Neural progenitor cell (in vitro differentiated cells): ENCODE results near the gene KRTDAP. TPM values are rescaled to one million over a fixed set of nuclear protein-coding genes. Genes with fewer than 3 reads are reported as not detected.
"Not testable (repeated sequence)": the region's sequence is repeated elsewhere in the genome, so short reads cannot be mapped to it uniquely, and the experiment has no call there.

Experiments used
- DNase-seq: peaks from one replicate; pipeline ENCODE4 v3.0.0-alpha.2; 2016; ENCODE audit warnings: low spot score
- H2AFZ ChIP-seq: fragments of 200-600 bp; sonication (generic); replicated peaks from 2 replicates; pipeline ENCODE4 v1.6.1; 2016; ENCODE audit warnings: antibody characterized with exemption
- H3F3A ChIP-seq: fragments of 200-600 bp; sonication (generic); 2 replicates; pipeline ENCODE4 v1.6.1; 2016; ENCODE audit warnings: antibody characterized with exemption, low read depth
- H3K27ac ChIP-seq: fragments of 200-600 bp; sonication (generic); 2 replicates; pipeline ENCODE4 v1.5.1; 2016; ENCODE audit warnings: mild to moderate bottlenecking
- H3K27me3 ChIP-seq: fragments of 200-600 bp; sonication (generic); 2 replicates; pipeline ENCODE4 v1.6.1; 2016; ENCODE audit warnings: mild to moderate bottlenecking, moderate library complexity
- H3K36me3 ChIP-seq: fragments of 200-600 bp; sonication (generic); 2 replicates; pipeline ENCODE4 v1.5.1; 2016
- H3K4me1 ChIP-seq: fragments of 200-600 bp; sonication (generic); 2 replicates; pipeline ENCODE4 v1.6.1; 2016; ENCODE audit warnings: mixed run types
- H3K4me2 ChIP-seq: fragments of 200-600 bp; sonication (generic); 2 replicates; pipeline ENCODE4 v1.6.1; 2016
- H3K4me3 ChIP-seq: fragments of 200-600 bp; sonication (generic); 2 replicates; pipeline ENCODE4 v1.5.1; 2016
- H3K79me2 ChIP-seq: fragments of 200-600 bp; sonication (generic); 2 replicates; pipeline ENCODE4 v1.6.1; 2016; ENCODE audit warnings: low read depth
- H3K9ac ChIP-seq: fragments of 200-600 bp; sonication (generic); 2 replicates; pipeline ENCODE4 v1.6.1; 2016
- H3K9me3 ChIP-seq: fragments of 200-600 bp; sonication (generic); 2 replicates; pipeline ENCODE4 v1.5.1; 2016; ENCODE audit warnings: low read depth
- H4K20me1 ChIP-seq: fragments of 200-600 bp; sonication (generic); 2 replicates; pipeline ENCODE4 v1.6.1; 2016; ENCODE audit warnings: low read depth
- H3K27ac Mint-ChIP-seq: 3 replicates; pipeline ENCODE4 v1.8.0; 2021; ENCODE audit warnings: mixed read lengths
- H3K27me3 Mint-ChIP-seq: 2 replicates; pipeline ENCODE4 v1.8.0; 2022; ENCODE audit warnings: low read depth, mild to moderate bottlenecking, inconsistent platforms, moderate library complexity, mixed read lengths; ENCODE audit not compliant: insufficient read depth
- H3K36me3 Mint-ChIP-seq: 3 replicates; pipeline ENCODE4 v1.8.0; 2021; ENCODE audit warnings: mixed read lengths
- H3K4me1 Mint-ChIP-seq: 3 replicates; pipeline ENCODE4 v1.8.0; 2021; ENCODE audit warnings: mixed read lengths
- H3K4me3 Mint-ChIP-seq: 3 replicates; pipeline ENCODE4 v1.8.0; 2021; ENCODE audit warnings: mild to moderate bottlenecking, moderate library complexity, mixed read lengths
- H3K9me3 Mint-ChIP-seq: 3 replicates; pipeline ENCODE4 v1.8.0; 2020; ENCODE audit warnings: mixed read lengths
- CTCF ChIP-seq: fragments of 200-600 bp; sonication (generic); IDR thresholded peaks from 2 replicates; pipeline ENCODE4 v1.5.1; 2017; ENCODE audit warnings: antibody characterized with exemption, mild to moderate bottlenecking
- EZH2 ChIP-seq: fragments of 200-600 bp; sonication (generic); IDR thresholded peaks from 2 replicates; pipeline ENCODE4 v1.6.1; 2017; ENCODE audit warnings: antibody characterized with exemption, mild to moderate bottlenecking, moderate library complexity
- EZH2phosphoT487 ChIP-seq: fragments of 200-600 bp; sonication (generic); IDR thresholded peaks from 2 replicates; pipeline ENCODE4 v1.6.1; 2017; ENCODE audit warnings: antibody characterized with exemption
- total RNA-seq: library from RNA; depleted of rRNA; stranded (reverse); fragments of >200 nt; gene quantifications from 2 replicates; pipeline ENCODE4 v1.2.3, GENCODE V29; 2015; ENCODE audit warnings: low replicate concordance

Gene KRTDAP
- total RNA-seq, 1 donor from 2014 or later = not detected

GRCh38 chr19:35483089-35483488 is 7.2 kb downstream of the KRTDAP start:
- Histone ChIP-seq H2AFZ (no peak overlapping the region), H3F3A (no peaks in the 10 kb centered on the region), H3K4me3 (no peak overlapping the region), H3K4me1 (no peaks in the 10 kb centered on the region), H4K20me1 (no peaks in the 10 kb centered on the region), H3K27me3 (no peaks in the 10 kb centered on the region), H3K36me3 (no peaks in the 10 kb centered on the region), H3K9me3 (no peaks in the 10 kb centered on the region), H3K79me2 (no peaks in the 10 kb centered on the region), H3K9ac (no peak overlapping the region), H3K4me2 (no peak overlapping the region), H3K27ac (no peak overlapping the region)
- peaks cover 8% of the 10 kb centered on the region for H3K27me3 Mint-ChIP-seq
- no peaks in the 10 kb centered on the region for H3K4me1 Mint-ChIP-seq
- no peak for TF ChIP-seq EZH2phosphoT487
- TF ChIP-seq CTCF = no peak
- TF ChIP-seq EZH2 = no peak
- H3K9me3 Mint-ChIP-seq = no peaks in the 10 kb centered on the region
- no peak for DNase-seq
- no peaks in the 10 kb centered on the region for H3K36me3 Mint-ChIP-seq
- no peak overlapping the region for H3K4me3 Mint-ChIP-seq
- H3K27ac Mint-ChIP-seq = no peak overlapping the region

DNA sequence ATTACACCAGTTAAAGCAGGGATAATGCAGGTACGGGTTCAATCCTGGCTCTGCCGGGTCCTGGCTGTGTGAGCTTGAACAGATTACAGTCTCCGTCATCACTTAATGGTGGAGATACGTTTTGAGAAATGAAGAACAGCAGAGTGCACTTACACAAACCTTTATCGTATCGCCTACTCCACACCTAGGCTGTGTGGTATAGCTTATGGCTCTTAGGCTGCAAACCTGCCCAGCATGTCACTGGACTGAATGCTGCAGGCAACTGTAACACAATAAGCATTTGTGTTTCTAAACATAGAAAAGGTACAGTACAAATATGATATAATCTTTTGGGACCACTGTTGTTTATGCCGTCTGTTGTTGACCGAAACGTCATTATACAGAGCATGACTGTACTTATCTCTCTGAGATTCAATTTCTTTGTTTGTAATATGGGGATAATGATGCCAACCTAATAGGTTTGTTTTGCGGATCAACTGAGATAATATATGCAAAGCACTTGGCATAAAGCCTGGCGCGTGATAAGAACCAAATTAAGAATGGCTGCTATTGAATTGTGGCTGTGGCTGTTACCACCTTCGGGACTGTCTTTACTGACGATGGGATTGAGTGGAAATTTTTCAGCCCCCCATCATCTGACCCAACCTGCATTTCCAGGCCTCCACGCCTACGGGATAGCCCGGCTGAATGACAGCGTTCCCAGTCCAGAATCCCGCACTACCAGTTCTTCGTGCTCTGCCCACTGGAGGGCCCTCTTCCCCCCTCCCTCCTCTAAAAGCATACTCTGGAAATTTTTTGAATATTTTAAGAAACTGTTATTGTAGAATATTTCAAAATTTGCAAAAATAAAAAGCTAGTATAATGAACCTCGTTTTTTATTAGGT is 11.2 kb downstream of the KRTDAP start:
- no peaks in the 10 kb centered on the region for H3K9me3 Mint-ChIP-seq
- H3K4me2 ChIP-seq = no peak overlapping the region
- no peaks in the 10 kb centered on the region for H3K36me3 Mint-ChIP-seq
- H3F3A ChIP-seq = no peaks in the 10 kb centered on the region
- no peaks in the 10 kb centered on the region for H3K9me3 ChIP-seq
- H3K79me2 ChIP-seq = no peaks in the 10 kb centered on the region
- H3K27ac ChIP-seq = no peak overlapping the region
- H3K27me3 ChIP-seq = no peaks in the 10 kb centered on the region
- H3K9ac ChIP-seq = no peak overlapping the region
- H2AFZ ChIP-seq = no peak overlapping the region
- no peak for TF ChIP-seq EZH2phosphoT487
- TF ChIP-seq CTCF = peak; percentile 33
- H3K27me3 Mint-ChIP-seq = peaks cover 7% of the 10 kb centered on the region
- no peaks in the 10 kb centered on the region for H4K20me1 ChIP-seq
- no peaks in the 10 kb centered on the region for H3K4me1 ChIP-seq
- no peak overlapping the region for H3K4me3 Mint-ChIP-seq
- DNase-seq = no peak
- H3K4me1 Mint-ChIP-seq = no peaks in the 10 kb centered on the region
- H3K4me3 ChIP-seq = no peak overlapping the region
- H3K27ac Mint-ChIP-seq = no peak overlapping the region
- no peaks in the 10 kb centered on the region for H3K36me3 ChIP-seq

DNA sequence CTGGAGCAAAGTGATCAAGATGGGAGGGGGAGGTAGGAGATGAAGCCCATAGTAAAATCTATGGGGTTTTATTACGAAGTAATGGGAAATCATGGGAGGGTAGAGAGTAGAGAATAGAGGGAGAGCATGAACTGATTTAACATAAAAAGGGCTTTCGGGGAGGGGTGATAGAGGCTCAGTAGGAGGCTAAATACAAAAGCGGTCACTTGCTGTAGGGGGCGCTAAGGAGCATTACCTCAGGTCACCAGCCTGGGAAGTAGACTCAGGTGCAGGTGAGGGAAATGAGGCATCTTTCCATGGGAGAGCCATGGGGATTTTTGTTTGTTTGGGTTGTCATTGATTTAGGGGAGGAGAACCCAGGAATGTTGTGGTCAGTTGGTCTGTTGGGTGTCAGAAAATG is 14.1 kb downstream of the KRTDAP start:
- peak overlapping the region; percentile 8 for H3K4me3 Mint-ChIP-seq
- Histone ChIP-seq H2AFZ (no peak overlapping the region), H3K36me3 (no peaks in the 10 kb centered on the region), H4K20me1 (no peaks in the 10 kb centered on the region), H3K9me3 (no peaks in the 10 kb centered on the region), H3K4me3 (no peak overlapping the region), H3K27me3 (no peaks in the 10 kb centered on the region), H3F3A (no peaks in the 10 kb centered on the region), H3K4me2 (no peak overlapping the region), H3K4me1 (peaks cover 2% of the 10 kb centered on the region), H3K27ac (no peak overlapping the region), H3K79me2 (no peaks in the 10 kb centered on the region), H3K9ac (no peak overlapping the region)
- no peaks in the 10 kb centered on the region for H3K9me3 Mint-ChIP-seq
- TF ChIP-seq CTCF = peak; percentile 54
- no peak for TF ChIP-seq EZH2phosphoT487
- H3K27me3 Mint-ChIP-seq = peaks cover 4% of the 10 kb centered on the region
- no peak overlapping the region for H3K27ac Mint-ChIP-seq
- H3K4me1 Mint-ChIP-seq = no peaks in the 10 kb centered on the region
- no peaks in the 10 kb centered on the region for H3K36me3 Mint-ChIP-seq
- peak; percentile 35 for DNase-seq

GRCh38 chr19:35474594-35474993 is 15.7 kb downstream of the KRTDAP start:
- not testable (repeated sequence) for H4K20me1 ChIP-seq, H3K27me3 Mint-ChIP-seq, H3K9ac ChIP-seq, H3K36me3 Mint-ChIP-seq, H3K9me3 ChIP-seq, H2AFZ ChIP-seq, H3K4me1 ChIP-seq, H3K4me2 ChIP-seq, DNase-seq, H3K9me3 Mint-ChIP-seq, H3K4me1 Mint-ChIP-seq, H3K27ac Mint-ChIP-seq, H3K4me3 ChIP-seq, H3K36me3 ChIP-seq, H3F3A ChIP-seq, H3K27ac ChIP-seq, H3K27me3 ChIP-seq, H3K79me2 ChIP-seq
- peak overlapping the region; percentile 46 for H3K4me3 Mint-ChIP-seq
